ENCODE data around the gene MPPED2. TPM values are rescaled to one million over a fixed set of nuclear protein-coding genes. Genes with fewer than 3 reads are reported as not detected.

Gene MPPED2
- total RNA-seq, 1 donor from 2014 or later, result 15.7 TPM

DNA sequence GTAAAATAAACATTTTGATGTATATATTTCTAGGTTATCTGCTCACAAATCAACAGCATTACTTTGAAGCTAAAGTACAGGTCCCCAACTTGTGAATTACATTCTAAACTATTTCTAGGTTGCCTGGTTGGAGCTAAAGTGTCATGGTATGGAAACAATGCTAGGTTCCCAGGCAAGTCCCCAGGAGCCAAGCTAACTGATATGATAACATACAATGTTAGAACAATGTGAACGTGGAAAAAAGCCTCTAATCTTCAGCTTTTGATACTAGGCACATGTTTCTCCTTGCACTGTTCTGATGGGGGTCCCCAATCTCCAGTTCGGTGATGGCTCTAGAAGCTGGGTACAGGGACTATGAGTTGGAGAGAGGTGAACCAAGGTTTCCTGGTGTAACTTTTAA is 153.4 kb downstream of the MPPED2 start:
- H3K9me3 ChIP-seq (ENCODE audit: control insufficient read depth in 3 of 3, low read length in 3 of 3), result no peaks in the 10 kb centered on the region
- no peak overlapping the region for H3K9ac ChIP-seq (ENCODE audit: low read depth in 1 of 3, low read length in 3 of 3)
- no peaks in the 10 kb centered on the region for H3K36me3 ChIP-seq (ENCODE audit: control insufficient read depth in 3 of 3, insufficient read depth in 3 of 3, low read length in 3 of 3)
- no peaks in the 10 kb centered on the region for H3K27me3 ChIP-seq (ENCODE audit: control insufficient read depth in 3 of 3, insufficient read depth in 3 of 3, low read length in 3 of 3)
- H3K27ac ChIP-seq (ENCODE audit: low read depth, low read length), result peak overlapping the region; percentile 46
- no peak overlapping the region for H3K4me3 ChIP-seq (ENCODE audit: low read length in 3 of 3)
- H3K4me1 ChIP-seq (ENCODE audit: control insufficient read depth in 3 of 3, insufficient read depth in 3 of 3, low read length in 3 of 3), result peaks cover 0 to 23% (median 7%) of the 10 kb centered on the region in 3 donors

DNA sequence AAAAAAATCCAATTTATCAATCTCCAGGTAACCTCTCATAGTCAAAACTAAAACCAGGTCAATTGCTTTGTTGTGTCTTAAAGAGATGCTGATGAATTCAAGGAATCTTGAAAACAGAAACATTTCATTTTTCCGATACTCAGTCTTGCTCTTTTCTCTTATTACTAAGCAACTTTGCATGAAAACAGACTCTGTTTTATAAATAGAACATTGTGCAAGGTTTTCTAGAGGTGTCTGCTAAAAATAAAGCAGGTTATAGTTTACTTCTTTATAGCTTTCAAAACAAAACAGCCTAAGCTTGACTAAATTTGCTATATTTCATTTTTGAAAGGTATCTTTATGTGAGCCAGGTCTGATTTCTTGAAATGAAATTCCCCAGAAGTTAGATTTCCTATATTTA is 154.0 kb downstream of the MPPED2 start:
- H3K4me1 ChIP-seq (ENCODE audit: control insufficient read depth in 3 of 3, insufficient read depth in 3 of 3, low read length in 3 of 3), result peaks cover 0 to 23% (median 7%) of the 10 kb centered on the region in 3 donors
- H3K4me3 ChIP-seq (ENCODE audit: low read length in 3 of 3), result peak overlapping the region in 1 of 3 donors; percentile 7
- no peaks in the 10 kb centered on the region for H3K36me3 ChIP-seq (ENCODE audit: control insufficient read depth in 3 of 3, insufficient read depth in 3 of 3, low read length in 3 of 3)
- H3K27ac ChIP-seq (ENCODE audit: low read depth, low read length), result peak overlapping the region; percentile 2
- no peaks in the 10 kb centered on the region for H3K9me3 ChIP-seq (ENCODE audit: control insufficient read depth in 3 of 3, low read length in 3 of 3)
- peak overlapping the region in 1 of 3 donors; percentile 24 for H3K9ac ChIP-seq (ENCODE audit: low read depth in 1 of 3, low read length in 3 of 3)
- H3K27me3 ChIP-seq (ENCODE audit: control insufficient read depth in 3 of 3, insufficient read depth in 3 of 3, low read length in 3 of 3), result no peaks in the 10 kb centered on the region

GRCh38 chr11:30431127-30431814 is 154.9 kb downstream of the MPPED2 start:
- Histone ChIP-seq H3K27ac (ENCODE audit: low read depth, low read length) (no peak overlapping the region), H3K27me3 (ENCODE audit: control insufficient read depth in 3 of 3, insufficient read depth in 3 of 3, low read length in 3 of 3) (no peaks in the 10 kb centered on the region), H3K36me3 (ENCODE audit: control insufficient read depth in 3 of 3, insufficient read depth in 3 of 3, low read length in 3 of 3) (no peaks in the 10 kb centered on the region), H3K4me3 (ENCODE audit: low read length in 3 of 3) (no peak overlapping the region), H3K9ac (ENCODE audit: low read depth in 1 of 3, low read length in 3 of 3) (no peak overlapping the region), H3K9me3 (ENCODE audit: control insufficient read depth in 3 of 3, low read length in 3 of 3) (no peaks in the 10 kb centered on the region), H3K4me1 (ENCODE audit: control insufficient read depth in 3 of 3, insufficient read depth in 3 of 3, low read length in 3 of 3) (peaks cover 0 to 27% (median 7%) of the 10 kb centered on the region in 3 donors)

DNA sequence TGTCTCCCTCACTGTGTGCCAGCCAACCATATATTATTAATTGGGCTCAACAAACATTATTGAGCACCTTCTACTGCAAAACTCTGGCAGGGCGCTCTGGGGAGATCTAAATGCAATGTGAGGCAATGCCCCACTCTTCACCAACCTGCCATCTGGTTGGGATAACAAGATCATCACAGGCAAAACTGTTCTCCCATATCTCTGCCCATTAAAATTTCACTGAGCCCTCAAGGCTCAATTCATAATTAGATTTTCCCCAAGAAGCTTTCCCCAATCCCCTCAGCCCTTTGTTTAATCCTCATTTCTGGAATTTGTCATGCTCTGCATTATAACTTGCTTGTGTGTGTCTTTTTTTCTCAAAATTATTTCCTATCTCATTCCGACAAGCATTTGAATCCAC is 156.6 kb downstream of the MPPED2 start:
- Histone ChIP-seq H3K4me1 (ENCODE audit: control insufficient read depth in 3 of 3, insufficient read depth in 3 of 3, low read length in 3 of 3) (peaks cover 0 to 24% (median 9%) of the 10 kb centered on the region in 3 donors), H3K4me3 (ENCODE audit: low read length in 3 of 3) (no peak overlapping the region), H3K27ac (ENCODE audit: low read depth, low read length) (no peak overlapping the region)

GRCh38 chr11:30426781-30427180 is 159.4 kb downstream of the MPPED2 start:
- H3K27me3 ChIP-seq (ENCODE audit: control insufficient read depth in 3 of 3, insufficient read depth in 3 of 3, low read length in 3 of 3), result no peaks in the 10 kb centered on the region
- no peak overlapping the region for H3K4me3 ChIP-seq (ENCODE audit: low read length in 3 of 3)
- H3K4me1 ChIP-seq (ENCODE audit: control insufficient read depth in 3 of 3, insufficient read depth in 3 of 3, low read length in 3 of 3), result peaks cover 7 to 29% (median 12%) of the 10 kb centered on the region in 3 donors
- no peak overlapping the region for H3K9ac ChIP-seq (ENCODE audit: low read depth in 1 of 3, low read length in 3 of 3)
- H3K27ac ChIP-seq (ENCODE audit: low read depth, low read length), result no peak overlapping the region
- H3K36me3 ChIP-seq (ENCODE audit: control insufficient read depth in 3 of 3, insufficient read depth in 3 of 3, low read length in 3 of 3), result no peaks in the 10 kb centered on the region
- no peaks in the 10 kb centered on the region for H3K9me3 ChIP-seq (ENCODE audit: control insufficient read depth in 3 of 3, low read length in 3 of 3)

More for the DNA sequence above, 156.6 kb downstream of the MPPED2 start:
- Histone ChIP-seq H3K27me3 (ENCODE audit: control insufficient read depth in 3 of 3, insufficient read depth in 3 of 3, low read length in 3 of 3) (no peaks in the 10 kb centered on the region), H3K9ac (ENCODE audit: low read depth in 1 of 3, low read length in 3 of 3) (no peak overlapping the region), H3K36me3 (ENCODE audit: control insufficient read depth in 3 of 3, insufficient read depth in 3 of 3, low read length in 3 of 3) (no peaks in the 10 kb centered on the region), H3K9me3 (ENCODE audit: control insufficient read depth in 3 of 3, low read length in 3 of 3) (no peaks in the 10 kb centered on the region)

GRCh38 chr11:30424844-30425243 is 161.3 kb downstream of the MPPED2 start:
- Histone ChIP-seq H3K9ac (ENCODE audit: low read depth in 1 of 3, low read length in 3 of 3) (no peak overlapping the region), H3K4me3 (ENCODE audit: low read length in 3 of 3) (no peak overlapping the region), H3K27me3 (ENCODE audit: control insufficient read depth in 3 of 3, insufficient read depth in 3 of 3, low read length in 3 of 3) (no peaks in the 10 kb centered on the region), H3K9me3 (ENCODE audit: control insufficient read depth in 3 of 3, low read length in 3 of 3) (no peaks in the 10 kb centered on the region), H3K27ac (ENCODE audit: low read depth, low read length) (no peak overlapping the region), H3K4me1 (ENCODE audit: control insufficient read depth in 3 of 3, insufficient read depth in 3 of 3, low read length in 3 of 3) (peaks cover 7 to 34% (median 12%) of the 10 kb centered on the region in 3 donors), H3K36me3 (ENCODE audit: control insufficient read depth in 3 of 3, insufficient read depth in 3 of 3, low read length in 3 of 3) (no peaks in the 10 kb centered on the region)

DNA sequence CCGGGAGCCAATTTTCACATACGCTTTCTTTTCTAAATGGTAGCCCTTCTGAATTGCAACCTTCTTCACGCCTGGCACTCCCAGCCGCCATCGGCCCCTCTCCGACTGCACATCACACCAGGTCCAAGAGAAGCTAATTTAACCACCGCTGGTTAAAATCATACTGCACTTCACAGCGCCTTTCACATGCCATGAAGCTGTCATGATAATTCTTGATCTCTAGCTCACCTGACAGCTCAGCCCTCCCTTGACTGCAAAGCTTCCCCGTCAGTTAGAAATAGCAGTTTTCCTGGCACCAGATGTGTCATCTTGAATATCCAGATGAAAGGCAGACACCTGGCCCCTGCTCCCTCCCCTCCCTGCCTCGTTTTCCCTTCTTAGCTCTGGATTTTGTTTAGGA is 161.8 kb downstream of the MPPED2 start:
- Histone ChIP-seq H3K4me3 (ENCODE audit: low read length in 3 of 3) (no peak overlapping the region), H3K9ac (ENCODE audit: low read depth in 1 of 3, low read length in 3 of 3) (no peak overlapping the region), H3K27ac (ENCODE audit: low read depth, low read length) (no peak overlapping the region), H3K27me3 (ENCODE audit: control insufficient read depth in 3 of 3, insufficient read depth in 3 of 3, low read length in 3 of 3) (no peaks in the 10 kb centered on the region), H3K9me3 (ENCODE audit: control insufficient read depth in 3 of 3, low read length in 3 of 3) (no peaks in the 10 kb centered on the region), H3K36me3 (ENCODE audit: control insufficient read depth in 3 of 3, insufficient read depth in 3 of 3, low read length in 3 of 3) (no peaks in the 10 kb centered on the region), H3K4me1 (ENCODE audit: control insufficient read depth in 3 of 3, insufficient read depth in 3 of 3, low read length in 3 of 3) (peaks cover 7 to 34% (median 12%) of the 10 kb centered on the region in 3 donors)

DNA sequence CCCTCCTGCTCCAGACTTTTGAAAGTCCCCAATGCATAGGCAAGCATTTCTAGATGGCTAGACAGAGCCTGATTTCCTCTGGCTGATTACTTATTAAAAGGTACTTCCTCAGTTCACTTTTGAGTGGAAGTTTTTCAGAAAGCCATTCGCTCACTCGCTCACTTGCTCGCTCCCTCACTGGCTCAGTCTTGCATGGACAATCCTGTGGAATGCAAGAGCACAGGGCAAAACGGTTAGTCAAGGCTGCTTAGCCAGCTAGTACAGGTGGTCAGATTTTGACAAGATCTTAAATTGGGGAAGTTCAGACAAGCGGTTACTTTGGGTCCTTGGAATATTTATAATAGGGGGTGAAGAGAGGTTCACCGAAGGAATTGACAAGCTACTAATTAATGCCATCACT is 162.3 kb downstream of the MPPED2 start:
- Histone ChIP-seq H3K27ac (ENCODE audit: low read depth, low read length) (no peak overlapping the region), H3K4me3 (ENCODE audit: low read length in 3 of 3) (no peak overlapping the region), H3K4me1 (ENCODE audit: control insufficient read depth in 3 of 3, insufficient read depth in 3 of 3, low read length in 3 of 3) (peaks cover 7 to 34% (median 12%) of the 10 kb centered on the region in 3 donors), H3K9ac (ENCODE audit: low read depth in 1 of 3, low read length in 3 of 3) (no peak overlapping the region), H3K27me3 (ENCODE audit: control insufficient read depth in 3 of 3, insufficient read depth in 3 of 3, low read length in 3 of 3) (no peaks in the 10 kb centered on the region), H3K36me3 (ENCODE audit: control insufficient read depth in 3 of 3, insufficient read depth in 3 of 3, low read length in 3 of 3) (no peaks in the 10 kb centered on the region), H3K9me3 (ENCODE audit: control insufficient read depth in 3 of 3, low read length in 3 of 3) (no peaks in the 10 kb centered on the region)

DNA sequence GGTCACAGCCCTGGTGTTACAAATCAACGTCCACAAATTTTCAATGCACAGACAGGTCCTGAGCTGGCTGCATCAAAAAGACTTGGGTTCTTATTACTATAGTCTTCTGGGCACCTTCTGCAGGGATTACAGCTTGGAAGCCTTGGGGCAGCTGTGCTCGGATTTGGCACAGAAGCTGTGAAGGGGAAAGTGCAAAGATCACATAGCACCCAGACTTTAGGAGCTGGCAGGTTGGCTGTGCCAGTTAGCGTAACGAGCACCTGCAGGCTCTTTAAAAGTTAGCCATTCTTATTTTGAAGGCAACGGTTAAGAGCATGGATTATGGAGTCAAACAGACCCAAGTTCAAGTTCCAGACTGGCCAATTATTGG is 162.9 kb downstream of the MPPED2 start:
- Histone ChIP-seq H3K9ac (ENCODE audit: low read depth in 1 of 3, low read length in 3 of 3) (no peak overlapping the region), H3K36me3 (ENCODE audit: control insufficient read depth in 3 of 3, insufficient read depth in 3 of 3, low read length in 3 of 3) (no peaks in the 10 kb centered on the region), H3K27ac (ENCODE audit: low read depth, low read length) (no peak overlapping the region), H3K4me3 (ENCODE audit: low read length in 3 of 3) (peak overlapping the region in 1 of 3 donors; percentile 21), H3K9me3 (ENCODE audit: control insufficient read depth in 3 of 3, low read length in 3 of 3) (no peaks in the 10 kb centered on the region), H3K4me1 (ENCODE audit: control insufficient read depth in 3 of 3, insufficient read depth in 3 of 3, low read length in 3 of 3) (peaks cover 7 to 34% (median 12%) of the 10 kb centered on the region in 3 donors), H3K27me3 (ENCODE audit: control insufficient read depth in 3 of 3, insufficient read depth in 3 of 3, low read length in 3 of 3) (no peaks in the 10 kb centered on the region)

- Histone ChIP-seq H3K9ac (ENCODE audit: low read depth in 1 of 3, low read length in 3 of 3) (no peak overlapping the region), H3K4me3 (ENCODE audit: low read length in 3 of 3) (peak overlapping the region in 1 of 3 donors; percentile 21), H3K4me1 (ENCODE audit: control insufficient read depth in 3 of 3, insufficient read depth in 3 of 3, low read length in 3 of 3) (peaks cover 7 to 34% (median 12%) of the 10 kb centered on the region in 3 donors), H3K27me3 (ENCODE audit: control insufficient read depth in 3 of 3, insufficient read depth in 3 of 3, low read length in 3 of 3) (no peaks in the 10 kb centered on the region), H3K36me3 (ENCODE audit: control insufficient read depth in 3 of 3, insufficient read depth in 3 of 3, low read length in 3 of 3) (no peaks in the 10 kb centered on the region), H3K9me3 (ENCODE audit: control insufficient read depth in 3 of 3, low read length in 3 of 3) (no peaks in the 10 kb centered on the region), H3K27ac (ENCODE audit: low read depth, low read length) (no peak overlapping the region)
Observed at GRCh38 chr11:30422447-30423278, 163.5 kb downstream of the MPPED2 start.

Data from skeletal muscle tissue (tissue), 4 donors.